NCI-H1436 (cell line): ENCODE results near the gene WT1.
"Not testable (repeated sequence)": the region's sequence is repeated elsewhere in the genome, so short reads cannot be mapped to it uniquely, and the experiment has no call there.

Experiments used
- DNase-seq: peaks from one replicate; lab custom pipeline; 2025; lab: John Stamatoyannopoulos, UW

Gene WT1

DNA sequence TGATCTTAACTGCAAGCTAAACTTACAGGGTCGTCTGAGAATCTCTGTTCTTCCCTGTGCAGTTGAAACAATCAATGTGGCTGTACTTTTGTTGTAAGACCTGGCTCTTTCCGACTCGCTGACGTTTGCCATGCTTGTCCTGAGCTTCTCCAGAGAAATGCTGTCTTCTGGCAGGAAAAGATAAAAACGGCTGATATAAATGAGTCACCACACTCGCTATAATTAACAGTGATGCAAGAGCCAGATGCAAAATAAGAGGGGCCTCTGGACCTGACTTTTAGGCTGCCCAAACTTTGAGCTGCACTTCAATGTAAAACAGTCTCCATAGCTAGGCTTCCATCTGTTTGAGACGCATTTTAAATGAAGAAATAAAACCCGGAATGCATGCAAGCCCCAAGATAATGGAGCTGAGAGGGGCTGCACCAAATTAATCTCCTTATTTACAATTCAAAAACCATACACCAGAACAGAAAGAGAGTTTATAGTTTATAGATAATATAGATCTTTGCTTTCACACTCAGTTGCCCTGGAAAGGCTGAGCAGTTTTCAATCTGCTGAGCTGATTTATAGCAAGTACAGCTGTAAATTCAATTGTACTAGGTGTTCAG is 48.5 kb downstream of the WT1 start:
- no peak for DNase-seq

GRCh38 chr11:32385998-32386397 is 49.3 kb downstream of the WT1 start:
- DNase-seq: no peak

- DNase-seq: no peak
Measured at GRCh38 chr11:32382339-32383049, 52.8 kb downstream of the WT1 start.

- no peak for DNase-seq
Measured at GRCh38 chr11:32381179-32381578, 54.2 kb downstream of the WT1 start.

- no peak for DNase-seq
Measured at GRCh38 chr11:32379719-32380118, 55.6 kb downstream of the WT1 start.

DNA sequence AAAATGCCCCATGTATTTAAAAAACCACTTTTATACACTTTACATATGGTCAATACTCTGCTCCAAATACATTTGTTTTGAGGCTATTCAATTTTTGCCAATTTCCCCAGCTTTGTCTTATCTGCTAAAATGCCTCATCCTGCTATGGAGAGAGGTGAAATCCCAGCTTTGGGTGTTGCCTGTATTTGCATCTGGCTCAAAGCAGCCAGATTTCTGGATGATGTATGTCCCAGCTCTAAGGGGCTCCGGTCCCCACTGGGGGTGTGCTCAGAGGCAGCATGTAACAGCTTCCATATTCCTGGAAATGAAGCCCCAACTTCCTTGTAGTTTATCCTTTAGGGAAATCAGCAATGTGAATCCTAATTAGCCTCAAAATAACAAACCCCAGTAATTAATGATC is 59.5 kb downstream of the WT1 start:
- no peak for DNase-seq

DNA sequence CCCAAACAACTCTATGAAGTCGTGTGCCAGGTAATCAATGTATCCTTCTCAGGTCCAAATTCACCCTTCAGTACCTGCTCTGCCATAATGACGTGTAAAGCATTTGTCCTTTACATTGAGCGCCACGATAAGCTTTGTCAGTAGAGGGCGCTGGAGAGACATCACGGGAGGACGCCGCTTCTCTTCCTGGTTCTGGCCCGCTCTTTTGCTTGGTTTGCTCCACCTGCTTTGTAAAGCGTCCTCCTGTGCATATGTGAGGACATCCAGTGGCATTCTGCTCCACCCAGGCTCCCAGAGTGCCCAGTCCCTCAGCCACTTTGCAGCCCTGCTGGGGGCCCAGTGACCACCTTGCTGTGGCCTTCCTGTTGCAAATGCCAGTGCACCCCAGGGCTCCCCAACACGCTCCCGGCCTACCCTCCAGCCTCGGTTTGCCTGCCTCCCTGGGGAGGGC is 61.1 kb downstream of the WT1 start:
- DNase-seq: no peak

DNA sequence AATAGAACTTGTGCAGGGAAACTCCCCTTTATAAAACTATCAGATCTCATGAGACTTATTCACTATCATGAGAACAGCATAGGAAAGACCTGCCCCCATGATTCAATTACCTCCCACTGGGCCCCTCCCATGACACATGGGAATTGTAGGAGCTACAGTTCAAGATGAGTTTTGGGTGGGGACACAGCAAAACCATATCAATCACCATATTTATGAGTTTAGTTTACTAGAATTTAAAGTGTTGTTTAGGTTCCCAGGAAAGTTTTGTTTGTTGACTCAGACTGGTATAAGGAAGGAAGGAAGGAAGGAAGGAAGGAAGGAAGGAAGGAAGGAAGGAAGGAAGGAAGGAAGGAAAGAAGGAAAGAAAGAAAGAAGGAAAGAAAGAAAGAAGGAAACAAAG is 65.4 kb downstream of the WT1 start:
- not testable (repeated sequence) for DNase-seq

DNA sequence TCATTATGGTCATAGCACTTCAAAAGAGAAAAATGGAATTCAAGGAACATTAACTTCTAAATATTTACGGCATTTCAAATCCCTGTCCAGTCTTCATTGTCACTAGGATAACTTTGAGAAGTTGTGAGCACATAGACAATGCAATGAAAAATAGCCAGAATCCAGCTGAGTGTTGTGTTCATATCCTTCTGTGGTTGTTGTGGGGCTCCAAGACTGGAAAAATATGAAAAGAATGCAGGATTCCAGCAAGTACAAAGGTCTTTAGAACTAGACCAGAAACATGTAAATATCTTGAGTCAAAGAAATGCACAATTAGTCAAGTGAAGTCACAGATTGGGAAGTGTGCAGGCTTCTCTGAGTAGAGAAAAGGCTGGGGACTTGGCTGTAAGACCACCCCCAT is 68.7 kb downstream of the WT1 start:
- no peak for DNase-seq

DNA sequence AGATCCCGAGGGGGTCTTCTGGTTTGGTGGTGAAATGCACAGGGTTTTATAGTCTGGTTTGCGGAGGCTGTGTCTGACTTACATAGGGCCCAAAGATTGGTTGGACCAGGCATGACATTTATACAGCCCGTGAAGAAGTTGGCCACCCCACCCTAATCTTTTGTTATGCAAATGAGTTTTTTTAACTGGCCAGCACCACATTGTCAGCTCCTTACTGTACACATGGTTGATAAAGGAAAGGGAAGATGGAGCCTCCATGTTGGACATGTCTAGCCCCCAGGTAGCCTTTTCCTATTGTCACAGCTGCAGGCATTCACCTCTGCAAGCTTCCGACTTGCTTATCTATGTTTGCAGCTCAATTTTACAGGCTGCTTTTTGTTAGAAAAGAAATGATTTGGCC is 70.1 kb downstream of the WT1 start:
- no peak for DNase-seq

DNA sequence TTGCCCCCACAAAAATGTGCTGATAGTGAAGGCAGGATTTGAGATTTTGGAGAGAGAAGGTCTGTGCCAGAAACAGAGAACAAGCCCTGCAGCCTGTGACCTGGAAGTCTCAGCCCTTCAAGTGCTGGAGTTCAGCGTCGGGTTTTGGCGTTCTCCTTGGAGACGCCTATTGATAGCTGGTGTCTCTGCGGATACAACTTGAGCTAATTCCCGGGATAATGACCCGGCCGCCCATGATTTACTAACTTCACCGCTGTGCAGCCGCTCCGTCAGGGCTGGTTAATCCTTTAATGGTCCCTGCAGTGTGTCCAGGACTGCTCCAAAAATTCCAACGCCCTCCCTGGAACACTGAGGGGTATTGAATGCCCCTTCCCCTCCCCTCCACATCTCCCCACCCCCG is 76.6 kb downstream of the WT1 start:
- no peak for DNase-seq

DNA sequence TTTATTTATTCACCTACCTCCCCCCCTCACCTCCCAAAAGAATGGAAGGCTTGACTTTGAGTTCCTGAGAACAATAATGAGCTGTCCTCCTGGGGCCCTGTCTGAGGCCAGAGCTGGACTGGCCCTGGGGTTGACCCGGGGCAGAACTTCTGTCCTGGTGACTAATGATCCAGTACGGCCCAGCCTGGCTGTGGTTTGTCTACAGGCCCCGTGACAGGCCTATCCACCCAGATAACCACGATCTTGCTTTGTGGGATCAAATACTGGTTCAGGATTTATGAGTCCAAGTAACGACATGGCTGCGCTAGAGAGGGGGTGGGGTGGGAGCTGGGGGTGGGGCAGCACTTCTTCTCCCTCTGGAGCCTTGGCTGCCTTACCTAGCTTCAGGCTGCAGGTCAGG is 81.5 kb downstream of the WT1 start:
- DNase-seq: no peak

- no peak for DNase-seq
Measured at GRCh38 chr11:32348502-32348901, 86.8 kb downstream of the WT1 start.

GRCh38 chr11:32344946-32345345 is 90.4 kb downstream of the WT1 start:
- DNase-seq: no peak

DNA sequence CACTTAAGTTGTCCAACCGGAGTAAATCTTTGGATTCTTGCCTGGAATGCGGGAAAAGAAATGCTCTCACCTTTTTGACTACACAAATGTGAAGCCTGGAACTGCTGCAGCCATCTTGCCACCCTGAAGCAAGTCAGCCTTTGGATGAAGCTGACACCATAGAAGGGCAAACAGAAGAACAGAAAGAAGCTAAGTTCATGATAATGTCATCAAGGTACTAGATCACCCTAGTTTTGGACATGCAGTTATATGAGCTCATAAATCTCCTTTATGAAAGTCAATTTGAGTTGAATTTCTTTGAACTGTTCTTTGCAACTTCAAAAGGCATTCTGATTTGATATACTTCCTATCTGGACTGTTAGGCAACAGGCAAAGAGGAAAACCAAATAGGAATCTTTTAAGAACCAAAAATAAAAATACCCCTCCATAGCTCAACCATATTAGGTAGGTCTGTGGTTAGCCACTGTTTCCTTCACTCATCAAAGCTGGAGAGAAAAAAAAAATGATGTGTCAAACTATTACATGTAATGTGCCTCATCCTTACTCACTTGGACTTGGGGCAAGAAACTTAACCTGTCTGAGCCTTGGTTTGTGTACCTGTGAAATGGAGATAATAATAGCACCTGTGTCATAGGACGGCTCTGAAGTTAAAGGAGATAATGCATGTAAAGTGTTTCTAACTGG is 91.9 kb downstream of the WT1 start:
- DNase-seq: no peak

DNA sequence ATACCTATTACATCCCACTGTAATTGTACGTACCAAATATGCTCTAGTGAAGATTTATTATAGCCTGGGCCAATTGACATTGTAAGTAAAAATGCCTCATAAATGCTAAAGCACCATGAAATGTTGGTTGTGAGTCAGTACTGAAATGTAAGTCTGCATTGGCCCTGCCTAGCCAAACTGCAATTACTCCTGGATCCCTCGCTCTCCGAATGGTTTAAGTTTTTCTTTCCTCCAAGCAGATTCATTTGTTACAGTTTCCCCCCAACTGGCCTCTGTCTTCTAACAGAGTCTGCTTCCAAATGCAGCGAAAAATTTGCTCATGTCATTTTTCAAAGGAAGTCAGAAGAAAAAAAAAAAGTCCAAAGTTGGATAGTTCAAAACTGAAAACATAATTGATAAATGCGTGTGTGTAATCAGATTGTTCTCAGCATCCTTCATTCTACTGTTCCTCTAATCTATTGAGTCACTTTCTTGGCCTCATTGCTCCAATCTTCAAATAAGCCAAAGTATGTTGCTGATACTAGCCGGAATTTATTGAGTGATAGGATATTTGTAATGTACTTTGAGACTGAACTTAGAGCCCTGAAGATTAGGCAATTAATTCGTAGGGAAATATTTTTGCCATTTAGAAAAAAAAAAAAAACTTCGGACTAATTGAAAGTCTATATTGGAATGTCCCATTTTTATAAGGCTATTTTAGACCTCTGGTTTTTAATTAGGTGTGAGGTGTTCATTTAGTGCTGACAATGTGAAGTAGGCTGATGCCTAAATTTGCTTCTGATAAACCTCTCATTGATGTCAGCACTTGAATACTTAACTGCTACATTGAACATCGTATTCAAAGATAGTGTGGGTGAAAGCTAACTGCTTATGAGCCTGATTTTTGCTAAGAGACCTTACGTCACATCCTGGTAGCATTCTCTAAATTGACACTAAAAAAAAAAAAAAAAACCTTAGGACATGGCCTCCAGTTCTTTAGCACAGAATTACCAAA is 93.4 kb downstream of the WT1 start:
- DNase-seq: no peak

DNA sequence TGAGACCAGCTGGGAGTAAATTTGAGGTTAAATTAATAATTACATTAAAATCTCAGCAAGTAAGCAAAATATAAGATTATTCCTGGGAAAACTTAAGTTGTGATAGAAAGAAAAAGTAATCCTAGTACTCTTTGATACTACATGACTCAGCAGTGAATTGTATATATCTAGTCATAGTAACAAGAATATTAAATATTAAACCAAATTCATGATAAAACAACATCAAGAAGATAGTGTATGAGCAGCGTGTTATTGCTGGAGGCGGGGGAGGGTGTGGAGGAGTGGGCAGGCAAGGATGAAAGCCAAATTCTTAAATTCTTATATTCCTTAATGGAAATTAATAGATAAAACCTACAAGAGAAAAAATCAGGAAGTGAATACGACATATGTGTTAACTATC is 95.2 kb downstream of the WT1 start:
- DNase-seq: no peak
